ENCODE measurements around the gene EPPIN. TPM values are rescaled to one million over a fixed set of nuclear protein-coding genes. Genes with fewer than 3 reads are reported as not detected.

The EPPIN gene
- total and polyA plus RNA-seq, 4 experiments from 2014 or later: not detected

DNA sequence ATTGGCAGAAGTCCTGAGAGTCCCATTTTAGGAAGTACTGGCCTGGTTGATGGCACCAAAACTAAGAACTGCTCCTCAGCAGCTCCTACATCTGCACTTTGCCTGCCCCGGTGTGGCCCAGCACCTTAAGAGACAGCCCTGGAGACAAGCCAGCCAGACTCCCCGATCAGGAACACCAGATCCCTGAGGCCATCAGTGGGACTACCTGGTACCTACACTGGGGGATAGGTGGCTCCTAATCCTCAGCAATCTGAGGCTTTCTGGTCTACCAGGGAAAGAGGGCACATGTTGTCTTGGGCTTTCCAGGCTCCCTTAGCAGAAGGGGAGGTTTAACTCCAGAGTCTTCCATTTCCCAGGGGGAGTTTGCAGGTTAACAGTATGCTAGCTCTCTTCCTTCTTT is 7.8 kb downstream of the EPPIN start, which contains the start of gene WFDC6:
Gene WFDC6, minus strand, starts transcription at position 101 of the 400 bp plus-strand sequence. Its CDS starts 75 bp downstream, at position 26.
- Mint-ChIP-seq H3K4me3 (no peak within 1 kb of the TSS), H3K9me3 (peaks cover 0 to 3% (median 0%) of the 10 kb centered on the region in 8 donors), H3K4me1 (no peaks in the 10 kb centered on the region), H3K27me3 (peaks cover 25 to 39% of the 10 kb centered on the region in 2 donors), H3K36me3 (no peaks in the 10 kb centered on the region), H3K27ac (no peak within 1 kb of the TSS)
- no peak within 1 kb of the TSS for H3K4me3 ChIP-seq (ENCODE audit: low read length in 2 of 2)
- ChIA-PET POLR2A (ENCODE audit: partially characterized antibody) (no interaction called here), CTCF (ENCODE audit: partially characterized antibody) (no interaction called here)
- no peak for DNase-seq
- no peaks in the 10 kb centered on the region for H3K9me3 ChIP-seq (ENCODE audit: control insufficient read depth in 1 of 2, low read length in 2 of 2)
- no peaks in the 10 kb centered on the region for H3K36me3 ChIP-seq (ENCODE audit: insufficient read depth, low read length)
- intact Hi-C loops (cut with micrococcal nuclease): no loop called here
- no peaks in the 10 kb centered on the region for H3K4me1 ChIP-seq (ENCODE audit: insufficient read depth, low read length)
- H3K27ac ChIP-seq (ENCODE audit: low read depth, low read length): no peak within 1 kb of the TSS
- H3K27me3 ChIP-seq (ENCODE audit: insufficient read depth, low read length): no peaks in the 10 kb centered on the region

DNA sequence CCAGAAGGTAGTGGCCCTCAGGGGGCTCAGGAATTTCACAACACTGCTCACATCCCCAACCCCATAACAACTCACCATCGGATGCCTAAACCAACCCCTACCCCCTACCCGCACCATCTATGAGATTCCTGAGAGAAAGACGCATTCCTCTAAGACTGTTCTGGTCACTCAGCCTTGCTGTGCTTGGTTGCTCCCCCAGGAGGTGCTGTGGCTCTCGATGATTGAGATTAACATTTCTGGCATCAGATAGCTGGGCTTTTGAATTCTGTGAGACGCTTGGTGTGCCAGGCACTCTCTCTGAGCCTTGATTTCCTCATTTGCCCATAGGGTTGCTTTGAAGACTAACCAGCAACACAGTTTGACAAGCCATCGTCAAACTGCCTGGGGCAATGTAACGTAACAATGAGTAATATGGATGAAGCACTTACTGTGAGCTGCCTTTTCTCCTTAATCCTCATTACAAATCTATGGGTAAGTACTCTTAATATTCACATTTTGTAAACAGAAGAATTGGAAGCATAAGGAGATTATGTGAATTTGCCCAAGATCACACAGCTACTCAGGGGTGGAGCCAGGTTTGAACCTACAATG is 8.9 kb downstream of the EPPIN start:
- H3K9me3 Mint-ChIP-seq: peaks cover 0 to 3% (median 0%) of the 10 kb centered on the region in 8 donors
- Histone ChIP-seq H3K27me3 (ENCODE audit: insufficient read depth, low read length) (no peaks in the 10 kb centered on the region), H3K4me3 (ENCODE audit: low read length in 2 of 2) (no peak overlapping the region), H3K4me1 (ENCODE audit: insufficient read depth, low read length) (no peaks in the 10 kb centered on the region), H3K27ac (ENCODE audit: low read depth, low read length) (no peak overlapping the region), H3K9me3 (ENCODE audit: control insufficient read depth in 1 of 2, low read length in 2 of 2) (no peaks in the 10 kb centered on the region), H3K36me3 (ENCODE audit: insufficient read depth, low read length) (no peaks in the 10 kb centered on the region)
- no peaks in the 10 kb centered on the region for H3K4me1 Mint-ChIP-seq
- DNase-seq: no peak
- CTCF ChIA-PET (ENCODE audit: partially characterized antibody): no interaction called here
- H3K27me3 Mint-ChIP-seq: peaks cover 27 to 34% of the 10 kb centered on the region in 2 donors
- intact Hi-C loops (cut with micrococcal nuclease): no loop called here
- POLR2A ChIA-PET (ENCODE audit: partially characterized antibody): no interaction called here
- no peak overlapping the region for H3K4me3 Mint-ChIP-seq
- no peaks in the 10 kb centered on the region for H3K36me3 Mint-ChIP-seq
- no peak overlapping the region for H3K27ac Mint-ChIP-seq

DNA sequence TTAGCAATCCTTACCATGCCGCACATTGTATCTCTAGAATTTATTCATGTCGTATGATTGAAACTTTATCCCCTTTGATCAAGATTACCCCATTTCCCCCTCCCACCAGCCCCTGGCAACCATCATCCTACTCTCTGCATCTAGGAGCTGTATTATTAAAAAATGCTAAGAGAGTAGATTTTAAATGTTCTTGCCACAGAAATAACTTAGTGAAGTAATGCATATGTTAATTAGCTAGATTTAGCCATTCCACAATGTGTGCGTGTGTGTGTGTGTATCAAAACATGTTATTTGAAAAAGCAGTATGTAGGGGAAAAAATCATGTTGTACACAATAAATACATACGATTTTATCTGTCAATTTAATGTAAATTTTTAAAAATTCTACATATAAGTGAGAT is 19.9 kb downstream of the EPPIN start:
- Mint-ChIP-seq H3K4me1 (no peaks in the 10 kb centered on the region), H3K36me3 (no peaks in the 10 kb centered on the region), H3K27me3 (peaks cover 25 to 26% of the 10 kb centered on the region in 2 donors), H3K4me3 (no peak overlapping the region), H3K27ac (no peak overlapping the region), H3K9me3 (no peaks in the 10 kb centered on the region)
- intact Hi-C loops (cut with micrococcal nuclease): no loop called here
- H3K36me3 ChIP-seq (ENCODE audit: insufficient read depth, low read length): no peaks in the 10 kb centered on the region
- CTCF ChIA-PET (ENCODE audit: partially characterized antibody): interaction anchor here (1.1 kb wide), 1 partner anchor 208 kb away, joined by 3 read pairs; no protein-coding TSS in a partner anchor
- H3K9me3 ChIP-seq (ENCODE audit: control insufficient read depth in 1 of 2, low read length in 2 of 2): no peaks in the 10 kb centered on the region
- DNase-seq: no peak
- H3K27ac ChIP-seq (ENCODE audit: low read depth, low read length): no peak overlapping the region
- H3K4me3 ChIP-seq (ENCODE audit: low read length in 2 of 2): no peak overlapping the region
- POLR2A ChIA-PET (ENCODE audit: partially characterized antibody): no interaction called here
- H3K27me3 ChIP-seq (ENCODE audit: insufficient read depth, low read length): no peaks in the 10 kb centered on the region
- H3K4me1 ChIP-seq (ENCODE audit: insufficient read depth, low read length): no peaks in the 10 kb centered on the region

DNA sequence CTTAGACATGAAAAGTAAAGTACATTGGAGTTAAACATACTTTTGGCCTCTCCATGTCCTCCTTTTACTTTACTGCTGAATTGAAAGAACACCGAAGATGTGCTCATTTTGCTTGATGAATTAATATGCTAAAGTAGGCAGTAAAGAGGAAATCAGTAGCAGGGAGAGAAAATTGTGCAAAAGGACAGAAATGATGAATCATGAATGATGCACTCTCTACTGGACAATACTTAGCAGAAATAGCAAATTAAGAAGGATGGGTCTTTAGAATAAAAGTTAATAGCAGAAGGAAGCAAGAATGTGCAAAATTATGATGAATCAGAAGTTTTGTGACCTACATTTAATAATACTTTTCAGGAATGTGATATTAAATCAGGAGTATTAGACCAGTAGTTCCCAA is 23.4 kb downstream of the EPPIN start:
- CTCF ChIA-PET (ENCODE audit: partially characterized antibody): no interaction called here
- H3K9me3 ChIP-seq (ENCODE audit: control insufficient read depth in 1 of 2, low read length in 2 of 2): no peaks in the 10 kb centered on the region
- peaks cover 0 to 3% (median 0%) of the 10 kb centered on the region in 8 donors for H3K9me3 Mint-ChIP-seq
- H3K36me3 ChIP-seq (ENCODE audit: insufficient read depth, low read length): no peaks in the 10 kb centered on the region
- DNase-seq: no peak
- peaks cover 4% of the 10 kb centered on the region for H3K27me3 ChIP-seq (ENCODE audit: insufficient read depth, low read length)
- intact Hi-C loops (cut with micrococcal nuclease): no loop called here
- H3K27ac ChIP-seq (ENCODE audit: low read depth, low read length): no peak overlapping the region
- no peak overlapping the region for H3K4me3 ChIP-seq (ENCODE audit: low read length in 2 of 2)
- no peaks in the 10 kb centered on the region for H3K4me1 ChIP-seq (ENCODE audit: insufficient read depth, low read length)
- H3K4me1 Mint-ChIP-seq: no peaks in the 10 kb centered on the region
- no peak overlapping the region for H3K4me3 Mint-ChIP-seq
- H3K36me3 Mint-ChIP-seq: no peaks in the 10 kb centered on the region
- peaks cover 32 to 36% of the 10 kb centered on the region in 2 donors for H3K27me3 Mint-ChIP-seq
- POLR2A ChIA-PET (ENCODE audit: partially characterized antibody): no interaction called here
- no peak overlapping the region for H3K27ac Mint-ChIP-seq

DNA sequence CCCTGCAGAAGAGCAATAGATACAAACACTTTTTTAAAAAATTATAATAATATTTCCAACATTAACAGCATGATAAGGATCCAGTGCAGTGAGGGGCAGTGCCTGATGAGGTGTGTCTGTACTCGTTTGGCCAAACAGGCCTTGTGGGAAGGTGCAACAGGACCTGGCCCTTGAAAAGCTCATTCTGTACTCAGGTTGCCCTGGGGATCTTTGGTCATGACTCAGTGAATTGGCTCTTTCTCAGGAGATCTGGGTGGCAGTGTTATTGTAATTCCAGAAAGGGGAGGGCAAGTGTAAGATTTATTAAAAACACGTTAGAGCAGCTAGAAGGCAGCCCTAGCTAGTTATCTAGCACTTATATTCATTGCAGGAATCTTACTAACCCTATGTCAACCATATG is 28.9 kb downstream of the EPPIN start:
- ChIA-PET CTCF (ENCODE audit: partially characterized antibody) (no interaction called here), POLR2A (ENCODE audit: partially characterized antibody) (no interaction called here)
- H3K9me3 Mint-ChIP-seq: peaks cover 0 to 3% (median 0%) of the 10 kb centered on the region in 8 donors
- Histone ChIP-seq H3K27ac (ENCODE audit: low read depth, low read length) (no peak overlapping the region), H3K27me3 (ENCODE audit: insufficient read depth, low read length) (peaks cover 4% of the 10 kb centered on the region), H3K9me3 (ENCODE audit: control insufficient read depth in 1 of 2, low read length in 2 of 2) (no peaks in the 10 kb centered on the region), H3K4me1 (ENCODE audit: insufficient read depth, low read length) (no peaks in the 10 kb centered on the region), H3K4me3 (ENCODE audit: low read length in 2 of 2) (no peak overlapping the region), H3K36me3 (ENCODE audit: insufficient read depth, low read length) (no peaks in the 10 kb centered on the region)
- H3K27ac Mint-ChIP-seq: no peak overlapping the region
- H3K27me3 Mint-ChIP-seq: peaks cover 21 to 31% of the 10 kb centered on the region in 2 donors
- H3K4me3 Mint-ChIP-seq: no peak overlapping the region
- no peaks in the 10 kb centered on the region for H3K4me1 Mint-ChIP-seq
- no peaks in the 10 kb centered on the region for H3K36me3 Mint-ChIP-seq
- no peak for DNase-seq
- intact Hi-C loops (cut with micrococcal nuclease): no loop called here

DNA sequence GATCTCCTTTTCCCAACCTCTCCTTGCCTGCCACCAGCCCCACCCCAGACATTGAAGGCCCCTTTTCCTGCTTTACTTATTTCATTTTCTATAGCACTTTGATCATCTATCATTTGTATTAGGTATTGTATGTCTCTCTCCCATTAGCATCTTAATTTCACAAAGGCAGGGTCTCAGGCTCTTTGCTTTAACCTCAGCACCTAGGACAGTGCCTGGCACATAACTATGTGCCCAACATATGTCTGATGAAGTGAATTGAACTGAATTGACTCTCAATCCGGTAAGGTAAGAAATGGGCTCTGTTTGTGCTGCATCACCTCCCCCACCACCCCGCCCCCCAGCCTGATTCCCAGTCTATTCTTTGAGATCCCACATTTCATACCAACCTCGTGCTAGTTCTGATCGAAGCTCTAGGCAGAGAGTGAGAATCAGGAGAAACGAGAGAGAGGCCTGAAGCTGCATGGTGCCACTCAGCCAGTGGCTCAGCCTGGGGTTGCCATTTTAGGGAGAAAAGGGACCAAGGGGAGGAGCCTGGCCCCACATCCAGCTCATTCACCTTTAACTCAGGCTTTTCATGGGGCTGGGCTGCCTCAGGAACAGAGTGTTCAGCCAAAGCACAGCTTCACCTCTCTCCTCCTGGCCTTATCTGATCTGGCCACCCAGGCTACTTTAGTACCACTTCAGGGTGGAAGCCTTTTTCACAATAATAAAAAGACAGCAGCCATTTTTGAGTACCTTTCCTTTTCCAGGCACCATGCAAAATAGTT is 31.9 kb downstream of the EPPIN start, which contains the start of gene SPINT3:
Gene SPINT3, minus strand, starts transcription at position 476 of the 767 bp plus-strand sequence. Its CDS starts 14 bp downstream, at position 462.
- H3K4me3 Mint-ChIP-seq: no peak within 1 kb of the TSS

DNA sequence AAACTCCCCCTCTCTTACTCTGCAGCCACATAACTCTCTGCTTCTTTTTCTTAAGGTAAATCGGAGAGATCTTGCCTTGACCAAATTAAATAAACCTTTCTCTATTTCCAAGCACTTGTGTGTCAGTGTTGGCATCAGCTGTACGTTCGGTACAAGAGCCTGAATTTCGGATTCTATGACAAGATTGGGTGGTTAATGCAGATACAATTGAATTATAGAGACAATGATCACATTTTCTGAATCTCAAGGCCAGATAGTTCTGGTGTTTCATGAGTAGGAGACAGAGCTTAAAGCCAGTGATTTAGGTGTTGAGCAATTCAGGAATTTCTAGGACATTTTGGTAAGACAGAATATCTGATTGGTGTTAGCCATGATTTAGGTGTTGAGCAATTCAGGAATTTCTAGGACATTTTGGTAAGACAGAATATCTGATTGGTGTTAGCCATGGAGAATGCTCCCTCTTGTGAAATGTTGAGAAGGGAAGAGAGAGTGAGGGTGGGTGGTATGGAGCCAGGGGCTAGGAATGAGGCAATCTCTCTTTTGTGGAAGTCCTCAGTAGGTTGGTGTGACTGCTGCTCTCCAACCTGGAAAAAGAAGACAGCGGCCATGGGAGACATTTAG is 36.8 kb downstream of the EPPIN start:
- no peak overlapping the region for H3K4me3 ChIP-seq (ENCODE audit: low read length in 2 of 2)
- Mint-ChIP-seq H3K27me3 (peaks cover 10 to 24% of the 10 kb centered on the region in 2 donors), H3K9me3 (peaks cover 0 to 2% (median 0%) of the 10 kb centered on the region in 8 donors), H3K4me1 (peaks cover 0 to 2% (median 0%) of the 10 kb centered on the region in 4 donors), H3K27ac (no peak overlapping the region), H3K36me3 (no peaks in the 10 kb centered on the region), H3K4me3 (no peak overlapping the region)
- ChIA-PET CTCF (ENCODE audit: partially characterized antibody) (no interaction called here), POLR2A (ENCODE audit: partially characterized antibody) (no interaction called here)
- DNase-seq: no peak
- no peaks in the 10 kb centered on the region for H3K36me3 ChIP-seq (ENCODE audit: insufficient read depth, low read length)
- no peaks in the 10 kb centered on the region for H3K9me3 ChIP-seq (ENCODE audit: control insufficient read depth in 1 of 2, low read length in 2 of 2)
- no peaks in the 10 kb centered on the region for H3K27me3 ChIP-seq (ENCODE audit: insufficient read depth, low read length)
- H3K4me1 ChIP-seq (ENCODE audit: insufficient read depth, low read length): no peaks in the 10 kb centered on the region
- H3K27ac ChIP-seq (ENCODE audit: low read depth, low read length): no peak overlapping the region
- intact Hi-C loops (cut with micrococcal nuclease): no loop called here

More for the DNA sequence above, 31.9 kb downstream of the EPPIN start, which contains the start of gene SPINT3:
- no peak for DNase-seq
- intact Hi-C loops (cut with micrococcal nuclease): no loop called here
- Histone ChIP-seq H3K4me3 (ENCODE audit: low read length in 2 of 2) (no peak within 1 kb of the TSS), H3K36me3 (ENCODE audit: insufficient read depth, low read length) (no peaks in the 10 kb centered on the region), H3K27ac (ENCODE audit: low read depth, low read length) (no peak within 1 kb of the TSS), H3K4me1 (ENCODE audit: insufficient read depth, low read length) (no peaks in the 10 kb centered on the region), H3K9me3 (ENCODE audit: control insufficient read depth in 1 of 2, low read length in 2 of 2) (no peaks in the 10 kb centered on the region), H3K27me3 (ENCODE audit: insufficient read depth, low read length) (peaks cover 4% of the 10 kb centered on the region)
- Mint-ChIP-seq H3K36me3 (no peaks in the 10 kb centered on the region), H3K27ac (no peak within 1 kb of the TSS), H3K9me3 (peaks cover 0 to 4% (median 0%) of the 10 kb centered on the region in 8 donors), H3K4me1 (no peaks in the 10 kb centered on the region), H3K27me3 (peaks cover 7 to 28% of the 10 kb centered on the region in 2 donors)
- ChIA-PET POLR2A (ENCODE audit: partially characterized antibody) (no interaction called here), CTCF (ENCODE audit: partially characterized antibody) (interaction anchor here (1.4 kb wide), 1 partner anchor 12 kb away, joined by 3 read pairs; no protein-coding TSS in a partner anchor)

Data from CD4-positive, alpha-beta memory T cell (primary cell).